IPS DF 6.9 (cell line): Measurements from ENCODE around the gene CHD9.

Source experiments
- DNase-seq: peaks from one replicate; pipeline ENCODE4 v3.0.0-alpha.2; 2013; ENCODE audit warnings: low read depth, low spot score
- H3K27ac ChIP-seq: one replicate; pipeline ENCODE4 v1.5.1; 2013; ENCODE audit warnings: low read length, control low read depth
- H3K27me3 ChIP-seq: 2 replicates; pipeline ENCODE4 v1.6.1; 2013; ENCODE audit warnings: mild to moderate bottlenecking, low read length; ENCODE audit not compliant: control insufficient read depth, insufficient read depth
- H3K36me3 ChIP-seq: 2 replicates; pipeline ENCODE4 v1.6.1; 2013; ENCODE audit warnings: low read length; ENCODE audit not compliant: control insufficient read depth, insufficient read depth
- H3K4me1 ChIP-seq: 2 replicates; pipeline ENCODE4 v1.6.1; 2013; ENCODE audit warnings: low read length; ENCODE audit not compliant: control insufficient read depth, insufficient read depth
- H3K4me3 ChIP-seq: 2 replicates; pipeline ENCODE4 v1.5.1; 2013; ENCODE audit warnings: mild to moderate bottlenecking, low read length
- H3K9me3 ChIP-seq: 2 replicates; pipeline ENCODE4 v1.6.1; 2013; ENCODE audit warnings: low read length, inconsistent platforms; ENCODE audit not compliant: control insufficient read depth, insufficient read depth
- WGBS: extraction: QIAGEN DNeasy Blood & Tissue Kit; methylation state at CpG from one replicate; pipeline ENCODE4 v1.1.7; 2013; ENCODE audit warnings: mixed read lengths, missing lambda C conversion rate; ENCODE audit not compliant: insufficient read length, insufficient coverage; 5-methylcytosine and 5-hydroxymethylcytosine counted together

Gene CHD9

GRCh38 chr16:53282975-53283946, 228.5 kb downstream of the CHD9 start:
- Histone ChIP-seq H3K27me3 (no peaks in the 10 kb centered on the region), H3K4me3 (no peak overlapping the region), H3K27ac (no peak overlapping the region), H3K4me1 (no peaks in the 10 kb centered on the region), H3K36me3 (peaks cover 7% of the 10 kb centered on the region; the same call in 1 of the 2 replicates), H3K9me3 (no peaks in the 10 kb centered on the region)
- DNase-seq: peak; percentile 16
- 100% methylated on average over 1 of the region's 3 CpGs for WGBS

DNA sequence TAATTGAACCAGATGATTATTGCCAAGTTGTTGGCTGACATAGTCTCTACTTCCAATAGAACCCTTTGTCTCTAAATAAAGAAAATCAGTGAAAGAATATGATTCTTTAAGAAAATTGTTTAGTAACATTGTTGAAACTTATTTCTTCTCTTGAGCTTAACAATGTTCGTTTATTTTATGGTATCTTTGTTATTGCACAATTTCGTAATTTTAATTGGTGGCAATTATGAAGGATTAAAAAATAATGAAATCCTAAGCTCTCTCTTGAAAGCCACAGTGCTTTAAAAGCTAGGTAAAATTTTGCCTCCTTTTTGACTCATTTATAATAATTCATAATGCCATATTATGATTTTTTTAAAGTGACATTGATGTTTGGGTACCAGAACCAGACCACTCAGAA, 230.4 kb downstream of the CHD9 start:
- DNase-seq: no peak

GRCh38 chr16:53290520-53290919, 235.7 kb downstream of the CHD9 start:
- Histone ChIP-seq H3K27me3 (no peaks in the 10 kb centered on the region), H3K9me3 (no peaks in the 10 kb centered on the region), H3K4me1 (no peaks in the 10 kb centered on the region), H3K36me3 (peaks cover 8% of the 10 kb centered on the region; the same call in 1 of the 2 replicates), H3K27ac (no peak overlapping the region), H3K4me3 (no peak overlapping the region)
- DNase-seq: no peak
- no CpG with 5 or more reads among the region's 5 CpGs for WGBS

More for the DNA sequence above, 230.4 kb downstream of the CHD9 start:
- Histone ChIP-seq H3K9me3 (no peaks in the 10 kb centered on the region), H3K27me3 (no peaks in the 10 kb centered on the region), H3K27ac (no peak overlapping the region), H3K4me1 (no peaks in the 10 kb centered on the region), H3K4me3 (no peak overlapping the region), H3K36me3 (peaks cover 10% of the 10 kb centered on the region; the same call in 1 of the 2 replicates)
- no CpG with 5 or more reads among the region's 2 CpGs for WGBS

- DNase-seq: no peak
- no CpG with 5 or more reads among the region's 2 CpGs for WGBS
- Histone ChIP-seq H3K9me3 (no peaks in the 10 kb centered on the region), H3K36me3 (peaks cover 8% of the 10 kb centered on the region; the same call in 1 of the 2 replicates), H3K4me3 (no peak overlapping the region), H3K27ac (no peak overlapping the region), H3K4me1 (no peaks in the 10 kb centered on the region), H3K27me3 (no peaks in the 10 kb centered on the region)
These were observed 237.1 kb downstream of the CHD9 start for GRCh38 chr16:53291757-53292392.

GRCh38 chr16:53297477-53297876, 242.7 kb downstream of the CHD9 start:
- DNase-seq: no peak
- no peaks in the 10 kb centered on the region for H3K4me1 ChIP-seq
- H3K27ac ChIP-seq: no peak overlapping the region
- no peaks in the 10 kb centered on the region for H3K27me3 ChIP-seq
- H3K36me3 ChIP-seq: peaks cover 8% of the 10 kb centered on the region; the same call in 1 of the 2 replicates
- H3K9me3 ChIP-seq: no peaks in the 10 kb centered on the region
- H3K4me3 ChIP-seq: no peak overlapping the region

DNA sequence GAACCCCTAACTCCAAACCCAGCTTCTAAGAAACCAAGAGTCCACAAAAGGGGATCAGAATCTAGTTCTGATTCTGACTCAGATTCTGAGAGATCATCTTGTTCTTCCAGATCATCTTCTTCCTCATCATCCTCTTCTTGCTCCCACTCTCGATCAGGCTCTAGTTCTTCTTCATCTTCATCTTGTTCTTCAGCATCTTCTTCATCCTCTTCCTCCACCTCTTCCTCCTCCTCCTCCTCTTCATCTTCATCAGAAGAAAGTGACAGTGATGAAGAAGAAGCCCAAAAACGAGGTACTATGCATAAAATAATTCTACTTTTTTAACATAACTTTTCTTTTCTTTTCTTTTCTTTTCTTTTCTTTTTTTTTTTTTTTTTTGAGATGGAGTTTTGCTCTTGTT, 249.5 kb downstream of the CHD9 start:
- WGBS: no CpG with 5 or more reads among the region's 2 CpGs
- H3K27me3 ChIP-seq: no peaks in the 10 kb centered on the region
- no peak for DNase-seq
- peaks cover 3% of the 10 kb centered on the region; the same call in 1 of the 2 replicates for H3K36me3 ChIP-seq
- H3K9me3 ChIP-seq: no peaks in the 10 kb centered on the region
- H3K4me1 ChIP-seq: no peaks in the 10 kb centered on the region
- no peak overlapping the region for H3K4me3 ChIP-seq
- no peak overlapping the region for H3K27ac ChIP-seq

- H3K4me3 ChIP-seq: no peak overlapping the region
- H3K27me3 ChIP-seq: no peaks in the 10 kb centered on the region
- H3K4me1 ChIP-seq: no peaks in the 10 kb centered on the region
- H3K27ac ChIP-seq: no peak overlapping the region
- no CpG with 5 or more reads among the region's 3 CpGs for WGBS
- DNase-seq: no peak
- H3K9me3 ChIP-seq: no peaks in the 10 kb centered on the region
- no peaks in the 10 kb centered on the region; the same call in 1 of the 2 replicates for H3K36me3 ChIP-seq
These were observed 251.0 kb downstream of the CHD9 start for GRCh38 chr16:53305743-53306142.

DNA sequence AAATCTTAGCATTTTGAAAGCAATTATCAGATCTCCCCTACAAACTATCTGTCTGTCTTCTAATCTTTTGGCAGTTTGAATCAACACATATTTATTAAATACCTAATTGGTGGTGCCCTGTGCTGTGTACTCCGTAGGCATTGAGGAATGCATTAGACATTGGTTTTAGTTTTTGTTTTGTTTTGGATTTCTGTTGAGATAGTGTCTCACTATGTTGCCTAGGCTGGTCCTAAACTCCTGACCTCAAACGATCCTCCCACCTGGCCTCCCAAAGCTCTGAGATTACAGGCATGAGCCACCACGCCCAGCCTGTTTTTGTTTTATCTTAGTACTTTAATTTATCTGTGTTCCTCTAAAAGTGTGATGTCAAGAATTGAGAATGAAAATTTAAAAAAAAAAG, 254.7 kb downstream of the CHD9 start:
- no peaks in the 10 kb centered on the region; the same call in 1 of the 2 replicates for H3K36me3 ChIP-seq
- no peaks in the 10 kb centered on the region for H3K4me1 ChIP-seq
- no peak overlapping the region for H3K27ac ChIP-seq
- no CpG with 5 or more reads among the region's 3 CpGs for WGBS
- no peaks in the 10 kb centered on the region for H3K9me3 ChIP-seq
- no peak overlapping the region for H3K4me3 ChIP-seq
- no peaks in the 10 kb centered on the region for H3K27me3 ChIP-seq
- DNase-seq: no peak

- peaks cover 3% of the 10 kb centered on the region; the same call in 1 of the 2 replicates for H3K36me3 ChIP-seq
These were observed 266.2 kb downstream of the CHD9 start for GRCh38 chr16:53320992-53321391.

DNA sequence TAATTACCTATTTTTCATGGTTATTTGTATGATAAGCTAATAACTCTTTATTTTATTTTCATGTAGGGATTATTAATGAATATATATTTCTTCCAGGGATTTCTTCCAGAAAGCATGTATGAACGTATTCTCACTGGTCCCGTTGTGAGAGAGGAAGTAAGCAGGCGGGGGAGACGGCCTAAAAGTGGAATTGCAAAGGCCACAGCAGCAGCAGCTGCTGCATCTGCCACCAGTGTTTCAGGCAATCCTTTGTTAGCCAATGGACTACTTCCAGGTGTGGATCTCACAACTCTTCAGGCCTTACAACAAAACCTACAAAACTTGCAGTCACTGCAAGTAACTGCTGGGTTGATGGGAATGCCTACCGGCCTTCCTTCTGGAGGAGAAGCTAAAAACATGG, 269.1 kb downstream of the CHD9 start:
- Histone ChIP-seq H3K27ac (no peak overlapping the region), H3K9me3 (no peaks in the 10 kb centered on the region), H3K4me1 (no peaks in the 10 kb centered on the region), H3K27me3 (no peaks in the 10 kb centered on the region), H3K36me3 (peaks cover 3% of the 10 kb centered on the region; the same call in 1 of the 2 replicates), H3K4me3 (no peak overlapping the region)
- no peak for DNase-seq
- no CpG with 5 or more reads among the region's 5 CpGs for WGBS

More at GRCh38 chr16:53320992-53321391, 266.2 kb downstream of the CHD9 start:
- Histone ChIP-seq H3K4me3 (no peak overlapping the region), H3K27me3 (no peaks in the 10 kb centered on the region), H3K9me3 (no peaks in the 10 kb centered on the region), H3K27ac (no peak overlapping the region), H3K4me1 (no peaks in the 10 kb centered on the region)
- WGBS: no CpG with 5 or more reads among the region's 2 CpGs
- DNase-seq: no peak
